ENCODE data around the gene PPP2R5B.

PPP2R5B gene

DNA sequence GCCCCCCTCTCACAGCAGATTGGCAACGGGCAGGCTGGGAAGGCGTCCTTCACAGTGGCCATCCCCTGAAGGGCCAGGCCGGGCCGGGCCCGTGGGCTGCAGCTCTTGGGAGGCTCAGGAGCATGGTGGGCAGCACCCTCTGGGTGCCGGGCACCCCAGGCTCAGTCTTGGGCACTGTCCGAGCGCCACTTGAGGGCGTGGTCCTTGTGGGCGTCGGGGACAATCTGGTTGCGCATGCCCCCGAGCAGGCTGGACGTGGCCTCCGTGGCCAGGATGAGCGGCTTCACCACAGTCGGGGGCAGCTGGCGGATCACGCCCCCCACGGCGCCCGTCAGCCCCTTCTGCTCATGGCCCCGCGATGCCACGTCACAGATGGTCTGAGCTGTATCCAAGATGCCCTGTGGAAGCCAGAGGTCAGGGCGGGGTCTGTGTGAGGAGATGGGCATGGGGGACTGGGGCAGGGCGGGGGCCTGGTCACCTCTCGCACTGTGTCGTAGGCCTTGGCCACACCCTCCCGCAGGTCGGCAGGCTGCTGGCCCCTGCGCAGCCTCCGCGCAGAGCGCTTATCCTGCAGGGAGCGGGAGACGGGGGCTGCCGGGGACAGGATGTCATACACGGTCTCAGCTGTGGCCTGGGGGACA lies 29.6 kb upstream of the PPP2R5B start:
- H3K27ac ChIP-seq, result no peak overlapping the region
- TF ChIP-seq, protein P1, sequence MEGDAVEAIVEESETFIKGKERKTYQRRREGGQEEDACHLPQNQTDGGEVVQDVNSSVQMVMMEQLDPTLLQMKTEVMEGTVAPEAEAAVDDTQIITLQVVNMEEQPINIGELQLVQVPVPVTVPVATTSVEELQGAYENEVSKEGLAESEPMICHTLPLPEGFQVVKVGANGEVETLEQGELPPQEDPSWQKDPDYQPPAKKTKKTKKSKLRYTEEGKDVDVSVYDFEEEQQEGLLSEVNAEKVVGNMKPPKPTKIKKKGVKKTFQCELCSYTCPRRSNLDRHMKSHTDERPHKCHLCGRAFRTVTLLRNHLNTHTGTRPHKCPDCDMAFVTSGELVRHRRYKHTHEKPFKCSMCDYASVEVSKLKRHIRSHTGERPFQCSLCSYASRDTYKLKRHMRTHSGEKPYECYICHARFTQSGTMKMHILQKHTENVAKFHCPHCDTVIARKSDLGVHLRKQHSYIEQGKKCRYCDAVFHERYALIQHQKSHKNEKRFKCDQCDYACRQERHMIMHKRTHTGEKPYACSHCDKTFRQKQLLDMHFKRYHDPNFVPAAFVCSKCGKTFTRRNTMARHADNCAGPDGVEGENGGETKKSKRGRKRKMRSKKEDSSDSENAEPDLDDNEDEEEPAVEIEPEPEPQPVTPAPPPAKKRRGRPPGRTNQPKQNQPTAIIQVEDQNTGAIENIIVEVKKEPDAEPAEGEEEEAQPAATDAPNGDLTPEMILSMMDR (conservative IDR thresholded peaks at IDR 0.05), result no peak

DNA sequence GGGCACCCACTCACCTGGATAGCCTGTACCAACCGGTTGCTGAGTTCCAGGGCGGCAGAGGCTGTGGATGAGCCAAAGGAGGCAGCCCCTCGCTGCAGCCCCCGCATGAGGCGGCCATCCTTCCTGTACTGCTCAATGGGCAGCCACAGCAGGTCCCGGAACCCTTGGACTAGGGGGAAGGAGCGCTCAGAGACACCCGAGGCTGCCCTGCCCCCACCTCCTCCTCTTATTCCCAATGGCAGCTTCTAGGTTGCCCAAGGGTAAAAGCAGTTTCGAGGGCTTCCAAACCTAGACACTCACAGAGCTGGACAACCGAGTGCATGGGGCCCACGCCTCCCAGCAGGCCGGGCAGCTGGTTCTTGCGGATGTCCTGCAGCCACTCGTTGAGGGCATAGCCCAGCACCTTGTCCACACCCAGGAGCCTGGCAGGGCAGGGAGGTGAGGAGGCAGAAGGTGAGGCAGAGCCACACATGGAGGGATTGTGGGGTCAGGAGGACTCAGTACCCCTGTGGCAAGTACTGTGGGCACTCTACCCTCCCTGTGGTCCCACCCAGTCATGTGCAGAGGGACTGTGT lies 28.0 kb upstream of the PPP2R5B start:
- TF ChIP-seq, protein P1 (conservative IDR thresholded peaks at IDR 0.05), result no peak

GRCh38 chr11:64897381-64898075 lies 27.0 kb upstream of the PPP2R5B start:
- TF ChIP-seq, protein P1 (conservative IDR thresholded peaks at IDR 0.05), result no peak
- H3K27ac ChIP-seq, result no peak overlapping the region

More for the DNA sequence above, 28.0 kb upstream of the PPP2R5B start:
- no peak overlapping the region for H3K27ac ChIP-seq

DNA sequence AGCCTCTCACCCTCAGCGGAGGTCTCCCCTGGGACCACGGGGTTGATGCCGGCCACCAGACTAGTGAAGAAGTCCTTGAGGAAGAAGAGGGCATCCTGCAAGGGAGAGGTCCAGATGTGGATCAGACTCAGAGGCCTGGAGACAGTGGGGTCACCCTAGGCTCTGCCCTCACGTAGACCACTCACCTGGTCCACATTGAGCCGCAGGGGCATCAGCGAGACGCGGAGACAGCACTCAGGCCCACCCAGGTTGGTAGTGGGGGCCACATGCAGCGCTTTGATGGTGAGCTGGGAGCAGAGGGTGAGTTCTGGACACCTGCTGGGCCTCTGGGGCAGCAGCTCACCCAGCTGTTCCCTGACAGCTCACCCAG lies 26.4 kb upstream of the PPP2R5B start:
- no peak overlapping the region for H3K27ac ChIP-seq
- TF ChIP-seq, protein P1 (conservative IDR thresholded peaks at IDR 0.05), result no peak

DNA sequence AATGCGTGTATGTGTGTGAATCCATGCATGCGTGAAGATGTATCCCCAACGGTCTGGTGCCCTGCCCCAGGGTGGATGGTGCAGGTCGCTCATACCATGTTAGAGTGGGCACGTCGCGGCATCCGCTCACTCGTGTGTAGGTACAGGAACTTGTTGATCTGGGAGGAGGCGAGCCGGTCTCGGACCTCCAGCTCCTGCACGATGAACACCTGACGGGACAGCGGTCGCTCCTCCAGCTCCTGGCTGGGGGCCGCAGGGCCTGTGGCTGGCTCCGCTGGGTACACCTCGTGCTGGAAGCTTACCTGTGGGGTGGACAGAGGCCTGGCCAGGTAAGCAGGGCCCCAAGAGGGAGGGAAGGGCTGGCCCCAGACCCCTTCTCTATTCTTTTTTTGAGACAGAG lies 25.9 kb upstream of the PPP2R5B start:
- H3K27ac ChIP-seq, result no peak overlapping the region
- TF ChIP-seq, protein P1 (conservative IDR thresholded peaks at IDR 0.05), result no peak

DNA sequence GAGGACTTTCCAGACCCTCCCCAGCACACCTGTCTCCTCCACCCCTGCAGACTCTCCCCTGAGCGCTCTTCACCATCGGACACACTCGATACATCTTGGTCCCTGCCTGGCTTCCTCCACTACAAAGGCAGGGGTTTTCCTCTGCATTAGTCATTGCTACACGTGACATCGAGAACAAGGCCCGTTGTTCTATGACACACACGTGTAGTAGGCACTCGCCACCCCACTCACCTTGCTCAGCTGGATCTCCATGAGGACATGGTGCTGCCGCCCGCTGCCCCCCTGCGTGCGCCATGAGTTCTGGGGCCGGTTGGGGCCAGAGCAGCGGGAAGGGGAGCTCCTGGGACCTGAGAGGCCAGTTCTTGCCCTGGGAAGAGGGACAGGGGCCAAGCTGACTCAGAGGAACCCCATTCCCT lies 24.2 kb upstream of the PPP2R5B start:
- H3K27ac ChIP-seq, result no peak overlapping the region
- TF ChIP-seq, protein P1 (conservative IDR thresholded peaks at IDR 0.05), result no peak

DNA sequence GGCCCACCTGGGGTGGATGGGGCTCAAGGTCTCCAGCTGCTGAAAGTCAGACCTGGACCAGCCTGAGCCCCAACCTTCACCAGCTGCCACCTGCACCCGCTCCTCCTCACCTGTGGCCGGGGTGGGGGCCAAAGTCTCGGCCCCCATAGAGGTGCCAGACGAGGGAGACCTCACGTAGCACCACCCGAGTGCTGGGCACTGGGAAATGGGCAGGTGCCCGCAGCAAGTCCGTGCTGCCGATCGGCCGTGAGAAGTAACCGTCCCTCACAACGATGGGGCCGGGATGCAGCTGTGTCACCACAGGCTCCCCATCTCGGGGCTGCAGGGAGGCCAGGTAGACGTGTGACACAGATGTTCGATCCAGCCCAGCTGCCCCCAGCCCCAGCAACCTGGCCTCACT lies 23.7 kb upstream of the PPP2R5B start:
- TF ChIP-seq, protein P1 (conservative IDR thresholded peaks at IDR 0.05), result no peak
- H3K27ac ChIP-seq, result no peak overlapping the region
